Subcutaneous adipose tissue (tissue), 4 donors: ENCODE measurements around the gene UNC13A. TPM values are rescaled to one million over a fixed set of nuclear protein-coding genes. Genes with fewer than 3 reads are reported as not detected.

ENCODE experiments used
- total RNA-seq, 4 donors: library from RNA; depleted of rRNA; stranded (reverse); fragments of >200 nt; gene quantifications; one replicate each; pipeline ENCODE4 v1.1.0, GENCODE V29; 2016
- TF ChIP-seq, protein P1 (sequence below): fragments of 450-650 bp; IDR thresholded peaks from one replicate; pipeline ENCODE4 v1.5.1; 2016; ENCODE audit warnings: low read depth, mild to moderate bottlenecking, control low read depth, antibody characterized with exemption, moderate library complexity

The UNC13A gene
- total RNA-seq, 4 donors from 2014 or later, result not detected

DNA sequence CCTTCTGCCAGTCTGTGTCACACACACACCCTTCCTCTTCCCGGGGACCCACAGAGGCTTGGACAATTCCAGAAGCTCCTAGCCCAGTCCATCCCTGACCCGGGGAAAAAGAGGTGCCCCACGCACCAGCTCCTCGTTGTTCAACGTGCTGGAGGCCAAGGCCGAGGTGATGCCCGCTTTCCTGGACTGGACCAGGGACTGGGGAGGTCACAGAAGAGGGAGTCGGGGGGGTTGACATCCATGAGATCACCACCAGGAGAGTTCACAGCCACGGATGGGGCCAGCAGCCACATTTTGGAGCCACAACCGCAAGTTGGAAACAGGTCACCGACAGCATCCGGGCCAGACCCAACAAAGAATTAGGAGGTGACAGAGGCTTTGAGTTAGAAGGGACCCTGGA, 39.4 kb downstream of the UNC13A start:
- TF ChIP-seq, protein P1, sequence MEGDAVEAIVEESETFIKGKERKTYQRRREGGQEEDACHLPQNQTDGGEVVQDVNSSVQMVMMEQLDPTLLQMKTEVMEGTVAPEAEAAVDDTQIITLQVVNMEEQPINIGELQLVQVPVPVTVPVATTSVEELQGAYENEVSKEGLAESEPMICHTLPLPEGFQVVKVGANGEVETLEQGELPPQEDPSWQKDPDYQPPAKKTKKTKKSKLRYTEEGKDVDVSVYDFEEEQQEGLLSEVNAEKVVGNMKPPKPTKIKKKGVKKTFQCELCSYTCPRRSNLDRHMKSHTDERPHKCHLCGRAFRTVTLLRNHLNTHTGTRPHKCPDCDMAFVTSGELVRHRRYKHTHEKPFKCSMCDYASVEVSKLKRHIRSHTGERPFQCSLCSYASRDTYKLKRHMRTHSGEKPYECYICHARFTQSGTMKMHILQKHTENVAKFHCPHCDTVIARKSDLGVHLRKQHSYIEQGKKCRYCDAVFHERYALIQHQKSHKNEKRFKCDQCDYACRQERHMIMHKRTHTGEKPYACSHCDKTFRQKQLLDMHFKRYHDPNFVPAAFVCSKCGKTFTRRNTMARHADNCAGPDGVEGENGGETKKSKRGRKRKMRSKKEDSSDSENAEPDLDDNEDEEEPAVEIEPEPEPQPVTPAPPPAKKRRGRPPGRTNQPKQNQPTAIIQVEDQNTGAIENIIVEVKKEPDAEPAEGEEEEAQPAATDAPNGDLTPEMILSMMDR, result no peak

DNA sequence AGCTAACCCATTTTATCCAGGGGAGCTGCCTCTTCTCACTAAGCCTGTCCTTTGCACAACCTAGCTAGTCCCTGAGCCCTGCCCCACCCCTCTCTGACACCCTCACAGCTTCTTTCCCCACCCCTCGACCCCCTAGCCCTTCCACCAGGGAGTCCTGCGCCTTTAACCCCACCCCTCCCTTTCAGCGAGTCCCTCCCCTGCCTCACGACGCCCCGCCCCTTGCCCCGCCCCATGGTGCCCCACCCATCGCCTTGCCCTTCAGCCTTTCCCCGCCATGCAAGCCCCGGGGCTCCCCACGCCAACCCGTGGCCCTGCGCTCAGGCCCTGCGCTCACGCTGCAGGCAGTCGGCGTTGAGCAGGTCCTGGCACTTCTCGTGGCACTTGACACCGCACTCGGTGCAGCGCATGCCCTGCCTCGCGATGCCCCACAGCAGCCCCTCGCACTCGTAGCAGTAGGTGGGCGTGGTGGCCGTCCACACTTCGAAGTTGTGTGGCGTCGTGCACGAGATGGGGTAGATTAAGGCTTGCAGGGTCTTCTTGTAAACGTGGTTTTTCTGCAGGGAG, 40.0 kb downstream of the UNC13A start:
- TF ChIP-seq, protein P1, result no peak

DNA sequence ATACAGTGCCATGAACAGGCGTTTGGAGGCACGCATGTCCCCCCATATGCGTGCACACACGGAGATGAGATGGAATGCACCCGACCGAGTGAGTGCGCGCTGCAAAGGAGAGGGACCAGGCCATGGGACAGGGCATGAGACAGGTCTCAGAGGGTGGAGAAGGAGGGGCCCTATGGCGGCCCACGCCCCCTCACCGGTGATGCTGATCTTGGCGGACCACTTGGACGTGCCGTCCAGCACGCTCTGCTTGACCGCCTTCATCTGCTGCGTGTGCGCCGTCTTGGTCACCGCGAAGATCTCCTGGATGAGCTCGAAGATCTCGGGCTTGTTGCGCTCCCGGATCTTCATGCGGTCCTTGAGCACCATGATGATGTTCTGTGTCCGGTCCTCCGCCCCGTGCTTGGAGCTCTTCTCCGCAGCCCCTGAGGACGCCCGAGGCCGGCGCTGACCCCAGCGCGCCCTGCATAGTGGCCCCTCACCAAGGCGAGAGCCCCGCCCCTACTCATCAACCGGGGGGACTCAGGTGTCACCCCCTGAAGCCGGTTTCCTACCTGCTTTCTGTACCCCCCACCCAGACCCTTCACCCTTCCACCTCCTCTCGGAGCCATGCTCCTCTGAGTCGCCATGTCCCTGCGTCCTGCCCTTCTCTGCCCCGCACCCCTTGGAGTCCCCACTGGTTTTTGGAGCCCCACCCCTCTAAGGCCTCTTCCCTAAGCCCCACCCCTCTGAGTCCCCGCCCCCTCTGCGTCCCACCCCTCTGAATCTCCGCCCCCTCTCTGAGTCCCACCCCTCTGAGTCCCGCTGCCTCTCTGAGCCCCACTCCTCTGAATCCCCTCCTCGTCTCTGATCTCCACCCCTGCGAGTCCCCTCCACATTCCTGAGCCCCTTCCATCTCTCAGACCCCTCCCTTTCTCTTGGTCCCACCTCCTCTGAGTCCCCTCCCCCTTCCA, 40.8 kb downstream of the UNC13A start:
- TF ChIP-seq, protein P1, result no peak

DNA sequence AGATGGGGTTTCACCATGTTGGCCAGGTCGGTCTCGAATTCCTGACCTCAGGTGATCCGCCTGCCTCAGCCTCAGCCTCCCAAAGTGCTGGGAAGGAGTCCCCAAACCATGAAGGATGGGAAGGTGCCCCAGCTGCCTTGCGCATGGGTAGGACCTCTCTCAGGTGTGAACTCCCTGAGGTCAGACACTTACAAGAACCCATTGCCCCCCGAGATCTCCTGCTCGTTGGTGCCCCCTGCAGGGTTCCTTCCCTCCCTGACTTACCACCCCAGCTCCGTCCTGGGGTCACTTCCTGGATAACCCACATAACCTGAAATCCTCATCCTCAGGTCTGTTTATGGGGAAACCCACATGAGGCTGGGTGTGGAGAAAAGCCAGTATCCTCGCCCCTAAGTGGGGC, 41.7 kb downstream of the UNC13A start:
- TF ChIP-seq, protein P1, result no peak

DNA sequence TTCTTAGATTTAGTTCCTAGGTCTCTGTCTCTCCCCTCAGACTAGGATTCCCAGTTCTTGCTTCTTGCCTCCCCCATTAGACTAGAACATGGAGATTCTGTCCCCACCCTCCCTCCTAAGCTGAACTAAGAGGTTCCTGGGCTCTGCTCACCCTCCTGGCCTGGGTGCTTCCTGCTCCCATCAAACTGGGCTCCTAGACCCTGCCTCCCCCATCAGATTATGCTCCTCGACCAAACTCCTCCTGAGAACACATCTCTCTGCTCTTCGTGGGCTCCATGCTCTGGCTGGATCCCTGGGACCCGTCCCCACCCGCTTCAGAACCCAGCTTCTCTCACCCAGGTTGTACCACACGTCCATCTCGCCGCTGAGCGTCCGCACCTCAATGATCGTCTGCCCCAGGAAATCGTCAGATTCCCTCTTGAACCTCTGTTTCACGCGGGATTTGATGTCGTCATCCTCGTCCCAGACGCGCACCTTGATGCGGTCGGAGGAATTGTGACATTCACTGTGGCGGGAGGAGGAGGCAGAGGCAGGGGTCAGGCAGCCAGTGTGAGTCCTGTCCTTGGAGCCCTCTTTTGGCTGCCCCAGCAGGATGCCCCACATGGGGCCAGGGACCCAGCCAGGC, 42.7 kb downstream of the UNC13A start:
- TF ChIP-seq, protein P1, result no peak

DNA sequence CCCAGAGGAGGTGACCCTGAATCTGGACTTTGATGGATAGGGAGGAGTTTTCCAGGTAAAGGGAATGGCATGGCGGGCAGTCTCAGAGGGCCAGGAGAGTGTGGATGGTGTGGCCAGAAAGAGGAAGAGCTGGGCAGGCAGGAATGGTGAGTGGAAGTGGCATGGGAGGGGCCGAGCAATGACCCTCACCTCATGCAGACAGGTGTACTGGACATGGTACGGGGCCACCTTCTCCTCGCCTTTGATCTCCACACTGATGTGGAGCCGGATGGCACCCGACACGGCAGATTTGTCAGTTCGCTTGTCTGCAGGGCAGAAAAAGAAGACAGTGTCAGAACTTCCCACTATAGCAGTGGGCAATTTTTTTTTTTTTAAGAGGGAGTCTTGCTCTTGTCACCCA, 45.5 kb downstream of the UNC13A start:
- TF ChIP-seq, protein P1, result no peak

DNA sequence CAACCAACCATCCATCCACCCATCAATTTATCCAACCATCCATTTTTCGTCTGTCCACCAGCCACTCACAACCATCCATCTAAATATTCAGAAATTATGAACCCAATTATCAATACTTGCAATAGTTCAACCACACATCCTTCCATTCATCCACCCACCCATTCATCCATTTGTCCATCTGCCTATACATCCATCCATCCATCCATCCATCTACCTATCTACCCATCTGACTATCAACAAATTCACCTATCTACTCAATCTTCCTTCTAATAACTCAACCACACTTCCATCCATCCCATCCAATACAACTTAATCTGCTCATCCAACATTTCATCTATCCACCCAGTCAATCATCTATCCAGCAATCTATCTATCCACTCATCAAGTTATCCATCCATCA, 46.3 kb downstream of the UNC13A start:
- TF ChIP-seq, protein P1, result no peak
